ENCODE results near the gene GBF1. TPM values are rescaled to one million over a fixed set of nuclear protein-coding genes. Genes with fewer than 3 reads are reported as not detected.

GBF1 gene
- total RNA-seq, 1 experiment from 2014 or later, result 23.7 TPM

GRCh38 chr10:102254426-102254825 is 9.1 kb downstream of the GBF1 start:
- H4K20me1 ChIP-seq (ENCODE audit: control insufficient read depth, insufficient read depth, insufficient read length), result no peaks in the 10 kb centered on the region
- H3K36me3 Mint-ChIP-seq (ENCODE audit: insufficient read depth in 1 of 3, low read depth in 3 of 3), result peaks cover 0 to 2% (median 2%) of the 10 kb centered on the region in 3 experiments; a peak in 4 of 7 replicates
- TF ChIP-seq CTCF (conservative IDR thresholded peaks at IDR 0.05), result no peak

More at GRCh38 chr10:102254426-102254825, 9.1 kb downstream of the GBF1 start:
- DNase-seq, result no peak
- WGBS (ENCODE audit: extremely low coverage, insufficient read length, low lambda C conversion rate), result no CpG with 5 or more reads among the region's 1 CpG
- H3K9ac ChIP-seq (ENCODE audit: extremely low read depth, insufficient read length, low read length), result no peak overlapping the region
- H3K23me2 ChIP-seq (ENCODE audit: insufficient read length, low read depth, low read length, poor library complexity, severe bottlenecking), result no peaks in the 10 kb centered on the region
- no peak overlapping the region for H3K18ac ChIP-seq (ENCODE audit: insufficient read length, low read depth, low read length)
- H3K27ac Mint-ChIP-seq, result no peak overlapping the region
- H3K9me3 ChIP-seq (ENCODE audit: control insufficient read depth, low read depth, low read length), result no peaks in the 10 kb centered on the region
- H3T11ph ChIP-seq (ENCODE audit: low read length), result no peak overlapping the region
- no peak overlapping the region for H3K56ac ChIP-seq (ENCODE audit: insufficient read length, low read depth, low read length)
- H3K27ac ChIP-seq (ENCODE audit: insufficient read length, low read depth, low read length), result no peak overlapping the region
- no peak overlapping the region for H2BK5ac ChIP-seq (ENCODE audit: insufficient read length, low read length)
- H2AK5ac ChIP-seq (ENCODE audit: insufficient read length, low read length), result no peak overlapping the region
- no peaks in the 10 kb centered on the region; the same call in 1 of the 2 replicates for H3K79me2 ChIP-seq (ENCODE audit: insufficient read depth, low read length)
- peaks cover 3% of the 10 kb centered on the region for H3K79me1 ChIP-seq (ENCODE audit: insufficient read depth, low read depth, low read length, poor library complexity, severe bottlenecking)
- no peak overlapping the region for H3K4ac ChIP-seq (ENCODE audit: low read depth, low read length)
- no peak overlapping the region for H3K14ac ChIP-seq (ENCODE audit: insufficient read depth, low read length)
- no peak overlapping the region for H2BK12ac ChIP-seq (ENCODE audit: insufficient read length, low read depth, low read length)
- H2BK15ac ChIP-seq (ENCODE audit: low read depth, low read length), result no peak overlapping the region
- H4K5ac ChIP-seq (ENCODE audit: insufficient read length, low read depth, low read length), result no peak overlapping the region
- H3K4me3 Mint-ChIP-seq, result no peak overlapping the region
- no peaks in the 10 kb centered on the region for H3K4me1 Mint-ChIP-seq
- no peak overlapping the region for H2AFZ ChIP-seq (ENCODE audit: low read length)
- H3K27me3 ChIP-seq (ENCODE audit: insufficient read depth, low read length), result no peaks in the 10 kb centered on the region
- H3K23ac ChIP-seq (ENCODE audit: insufficient read length, low read depth, low read length), result no peak overlapping the region
- H4K91ac ChIP-seq (ENCODE audit: insufficient read length, low read depth, low read length), result no peak overlapping the region
- H3K9me3 Mint-ChIP-seq, result no peaks in the 10 kb centered on the region
- no peaks in the 10 kb centered on the region for H3K27me3 Mint-ChIP-seq (ENCODE audit: low read depth)
- H2BK120ac ChIP-seq (ENCODE audit: low read depth, low read length, poor library complexity, severe bottlenecking), result no peak overlapping the region
- H4K8ac ChIP-seq (replicated peaks; ENCODE audit: insufficient read length, low read depth, low read length), result no peak overlapping the region
- H3K4me1 ChIP-seq (ENCODE audit: insufficient read depth, low read length), result no peaks in the 10 kb centered on the region
- no peak overlapping the region for H2BK20ac ChIP-seq (ENCODE audit: low read depth, low read length, poor library complexity, severe bottlenecking)
- no peak overlapping the region for H3K4me2 ChIP-seq (ENCODE audit: insufficient read depth, insufficient read length, low read length)
